Measurements from ENCODE around the gene USP48. TPM values are rescaled to one million over a fixed set of nuclear protein-coding genes. Genes with fewer than 3 reads are reported as not detected.
A peak's percentile ranks its signal among the peaks of the same experiment; 100 is the strongest.
"Not testable (repeated sequence)": the region's sequence is repeated elsewhere in the genome, so short reads cannot be mapped to it uniquely, and the experiment has no call there.

USP48 gene
- total RNA-seq, 1 donor from 2014 or later, result 39.1 TPM

DNA sequence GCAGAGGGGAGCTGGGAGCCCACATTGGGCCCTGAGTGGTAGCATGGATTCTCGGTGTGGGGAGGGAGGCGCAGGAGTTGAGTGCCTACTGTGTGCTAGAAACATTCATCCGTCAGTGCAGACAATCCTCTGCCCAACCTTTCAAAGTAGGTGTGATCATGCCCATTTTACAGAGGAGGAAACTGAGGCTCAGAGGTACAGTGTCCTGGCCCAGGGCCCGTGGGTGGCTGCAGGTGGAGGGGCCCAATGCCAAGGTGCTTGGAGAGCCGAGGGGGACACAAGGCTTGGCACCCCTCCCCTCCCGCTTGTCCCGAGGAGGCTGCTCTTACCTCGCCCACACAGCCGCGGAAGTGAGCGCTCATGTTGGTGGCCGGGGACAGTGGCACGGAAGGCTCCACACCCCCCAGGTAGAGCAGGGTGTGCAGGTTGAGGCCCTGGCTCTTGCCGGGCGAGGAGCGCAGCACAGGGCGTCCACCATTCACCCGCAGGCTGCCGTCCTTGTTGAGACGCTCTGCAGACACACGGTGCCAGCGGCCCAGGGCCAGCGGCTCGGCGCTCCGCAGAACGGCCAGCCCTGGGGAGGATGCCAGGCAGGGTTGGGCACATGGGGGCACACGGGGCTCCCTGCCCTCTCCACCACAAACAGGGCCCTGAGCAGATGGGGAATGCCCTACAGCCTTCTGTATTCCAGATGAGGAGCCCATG, 45.7 kb upstream of the USP48 start:
- Histone ChIP-seq H3K9me3 (replicated peaks) (no peaks in the 10 kb centered on the region), H3K36me3 (peaks cover 100% of the 10 kb centered on the region), H3K27me3 (ENCODE audit: low read depth) (no peaks in the 10 kb centered on the region), H3K27ac (replicated peaks) (no peak overlapping the region), H3K4me1 (peaks cover 12% of the 10 kb centered on the region), H3K4me3 (no peak overlapping the region)
- intact Hi-C loops (cut with micrococcal nuclease), result no loop called here
- no peak for DNase-seq
- TF ChIP-seq, protein P1, sequence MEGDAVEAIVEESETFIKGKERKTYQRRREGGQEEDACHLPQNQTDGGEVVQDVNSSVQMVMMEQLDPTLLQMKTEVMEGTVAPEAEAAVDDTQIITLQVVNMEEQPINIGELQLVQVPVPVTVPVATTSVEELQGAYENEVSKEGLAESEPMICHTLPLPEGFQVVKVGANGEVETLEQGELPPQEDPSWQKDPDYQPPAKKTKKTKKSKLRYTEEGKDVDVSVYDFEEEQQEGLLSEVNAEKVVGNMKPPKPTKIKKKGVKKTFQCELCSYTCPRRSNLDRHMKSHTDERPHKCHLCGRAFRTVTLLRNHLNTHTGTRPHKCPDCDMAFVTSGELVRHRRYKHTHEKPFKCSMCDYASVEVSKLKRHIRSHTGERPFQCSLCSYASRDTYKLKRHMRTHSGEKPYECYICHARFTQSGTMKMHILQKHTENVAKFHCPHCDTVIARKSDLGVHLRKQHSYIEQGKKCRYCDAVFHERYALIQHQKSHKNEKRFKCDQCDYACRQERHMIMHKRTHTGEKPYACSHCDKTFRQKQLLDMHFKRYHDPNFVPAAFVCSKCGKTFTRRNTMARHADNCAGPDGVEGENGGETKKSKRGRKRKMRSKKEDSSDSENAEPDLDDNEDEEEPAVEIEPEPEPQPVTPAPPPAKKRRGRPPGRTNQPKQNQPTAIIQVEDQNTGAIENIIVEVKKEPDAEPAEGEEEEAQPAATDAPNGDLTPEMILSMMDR (IDR thresholded peaks at IDR 0.05; ENCODE audit: borderline replicate concordance), result no peak

DNA sequence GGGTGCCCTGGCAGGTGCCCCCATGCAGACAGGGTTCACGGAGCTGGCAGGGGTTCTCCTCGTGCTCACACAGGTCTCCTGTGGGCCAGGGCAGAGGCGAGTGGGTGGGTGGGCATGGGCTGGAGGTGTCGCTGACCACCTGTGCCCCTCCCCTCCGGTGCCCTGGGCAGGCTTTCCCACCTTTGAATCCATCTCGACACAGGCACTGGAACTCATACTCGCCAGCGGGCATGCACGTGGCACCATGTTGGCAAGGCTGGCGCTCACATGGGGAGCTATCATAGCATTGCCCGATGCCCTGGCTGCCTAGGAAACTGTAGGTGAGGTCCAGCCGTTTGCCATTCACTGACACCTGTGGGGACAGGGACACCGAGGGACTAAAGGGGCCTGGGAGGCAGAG, 45.1 kb upstream of the USP48 start:
- H3K27me3 ChIP-seq (ENCODE audit: low read depth), result no peaks in the 10 kb centered on the region
- peaks cover 100% of the 10 kb centered on the region for H3K36me3 ChIP-seq
- intact Hi-C loops (cut with micrococcal nuclease), result no loop called here
- no peak overlapping the region for H3K4me3 ChIP-seq
- H3K27ac ChIP-seq (replicated peaks), result no peak overlapping the region
- DNase-seq, result no peak
- H3K4me1 ChIP-seq, result peaks cover 12% of the 10 kb centered on the region
- H3K9me3 ChIP-seq (replicated peaks), result no peaks in the 10 kb centered on the region
- TF ChIP-seq, protein P1 (IDR thresholded peaks at IDR 0.05; ENCODE audit: borderline replicate concordance), result no peak

DNA sequence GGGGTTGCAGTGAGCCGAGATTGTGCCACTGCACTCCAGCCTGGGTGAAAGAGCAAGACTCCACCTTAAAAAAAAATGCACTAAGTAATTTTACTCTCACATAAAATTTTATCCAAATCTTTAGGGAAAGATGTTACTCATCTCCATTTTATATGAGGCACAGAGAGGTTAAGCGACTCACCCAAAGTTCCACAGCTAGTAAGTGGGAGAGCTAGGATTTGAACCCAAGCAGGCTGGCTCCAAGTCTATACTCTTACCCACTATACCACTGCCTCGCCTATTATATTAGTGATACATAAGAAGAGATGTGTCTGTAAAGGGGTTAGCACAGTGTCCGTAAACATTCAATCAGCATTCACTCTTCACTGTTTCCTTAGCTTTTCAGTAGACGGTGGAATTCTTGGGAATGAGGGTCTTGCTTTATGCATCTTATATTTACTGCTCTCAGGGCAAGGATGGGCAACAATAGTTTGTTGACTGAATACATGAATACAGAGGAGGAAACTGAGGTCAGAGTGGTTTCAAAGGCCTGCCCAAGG, 44.3 kb upstream of the USP48 start:
- Histone ChIP-seq H3K36me3 (peaks cover 100% of the 10 kb centered on the region), H3K27ac (replicated peaks) (no peak overlapping the region), H3K4me1 (peaks cover 12% of the 10 kb centered on the region), H3K4me3 (no peak overlapping the region), H3K9me3 (replicated peaks) (no peaks in the 10 kb centered on the region), H3K27me3 (ENCODE audit: low read depth) (no peaks in the 10 kb centered on the region)
- TF ChIP-seq, protein P1 (IDR thresholded peaks at IDR 0.05; ENCODE audit: borderline replicate concordance), result no peak
- DNase-seq, result no peak
- intact Hi-C loops (cut with micrococcal nuclease), result no loop called here

DNA sequence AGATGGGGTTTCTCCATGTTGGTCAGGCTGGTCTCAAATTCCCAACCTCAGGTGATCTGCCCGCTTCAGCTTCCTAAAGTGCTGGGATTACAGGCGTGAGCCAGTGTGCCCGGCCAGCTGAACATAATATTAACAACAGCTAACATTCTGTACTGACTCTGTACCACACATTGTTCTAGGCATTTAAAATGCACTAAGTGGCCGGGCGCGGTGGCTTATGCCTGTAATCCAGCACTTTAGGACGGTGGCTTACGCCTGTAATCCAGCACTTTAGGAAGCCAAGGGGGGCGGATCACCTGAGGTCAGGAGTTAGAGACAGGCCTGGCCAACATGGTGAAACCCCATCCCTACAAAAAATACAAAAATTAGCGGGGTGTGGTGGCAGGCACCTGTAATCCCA, 43.7 kb upstream of the USP48 start:
- Histone ChIP-seq H3K4me1 (peaks cover 12% of the 10 kb centered on the region), H3K36me3 (peaks cover 100% of the 10 kb centered on the region)
- DNase-seq; H3K4me3 ChIP-seq; intact Hi-C loops (cut with micrococcal nuclease); H3K9me3 ChIP-seq (replicated peaks); H3K27ac ChIP-seq (replicated peaks); H3K27me3 ChIP-seq (ENCODE audit: low read depth): not testable (repeated sequence)

DNA sequence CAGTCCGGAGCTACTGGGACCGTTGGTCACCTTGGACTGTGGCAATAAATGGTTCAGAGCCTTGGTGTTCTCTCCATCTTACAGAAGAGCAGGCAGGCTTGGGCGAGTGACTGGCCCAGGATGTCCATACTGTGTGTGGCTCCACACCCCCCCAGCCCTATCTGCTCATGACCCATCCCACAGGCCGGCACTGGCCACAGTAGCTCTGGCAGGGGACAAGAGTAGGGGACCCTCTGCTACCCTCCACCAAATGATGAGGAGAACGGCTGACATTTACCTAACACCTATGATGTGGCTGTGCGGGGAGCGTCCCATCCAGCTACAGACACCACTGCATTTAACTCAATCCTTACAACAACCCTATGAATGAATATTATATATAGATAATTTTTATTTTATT, 42.4 kb upstream of the USP48 start:
- Histone ChIP-seq H3K27ac (replicated peaks) (no peak overlapping the region), H3K4me1 (peaks cover 12% of the 10 kb centered on the region), H3K9me3 (replicated peaks) (no peaks in the 10 kb centered on the region), H3K27me3 (ENCODE audit: low read depth) (no peaks in the 10 kb centered on the region), H3K36me3 (peaks cover 99% of the 10 kb centered on the region), H3K4me3 (no peak overlapping the region)
- TF ChIP-seq, protein P1 (IDR thresholded peaks at IDR 0.05; ENCODE audit: borderline replicate concordance), result no peak
- intact Hi-C loops (cut with micrococcal nuclease), result no loop called here
- DNase-seq, result no peak

DNA sequence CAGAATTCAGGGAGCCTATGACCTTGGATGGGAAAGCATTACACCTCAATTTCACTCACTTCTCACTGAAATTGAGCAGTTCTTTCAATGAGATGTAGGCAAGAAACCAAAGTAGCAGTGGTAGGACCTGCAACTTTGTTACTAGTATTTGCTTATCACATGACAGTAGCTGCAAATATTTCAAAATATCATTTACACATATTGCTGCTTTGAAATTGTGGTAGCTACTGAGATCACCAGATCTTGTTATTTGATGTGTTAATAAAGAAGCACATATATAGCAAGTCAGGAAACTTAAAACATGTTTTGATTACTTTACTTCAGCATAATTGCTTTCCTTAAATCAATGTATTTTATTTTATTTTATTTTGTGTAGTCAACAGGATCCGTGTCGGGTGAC, 42.0 kb upstream of the USP48 start:
- no peaks in the 10 kb centered on the region for H3K27me3 ChIP-seq (ENCODE audit: low read depth)
- H3K9me3 ChIP-seq (replicated peaks), result no peaks in the 10 kb centered on the region
- TF ChIP-seq, protein P1 (IDR thresholded peaks at IDR 0.05; ENCODE audit: borderline replicate concordance), result no peak
- peaks cover 94% of the 10 kb centered on the region for H3K36me3 ChIP-seq
- H3K27ac ChIP-seq (replicated peaks), result peak overlapping the region; percentile 42
- intact Hi-C loops (cut with micrococcal nuclease), result no loop called here
- no peak overlapping the region for H3K4me3 ChIP-seq
- peaks cover 12% of the 10 kb centered on the region for H3K4me1 ChIP-seq
- no peak for DNase-seq

All from left ventricle myocardium inferior (tissue), 1 donor.